ENCODE data around the gene LACTBL1.
"Not testable (repeated sequence)": the region's sequence is repeated elsewhere in the genome, so short reads cannot be mapped to it uniquely, and the experiment has no call there.

The LACTBL1 gene

GRCh38 chr1:22976461-22977243 is 4.0 kb upstream of the LACTBL1 start:
- DNase-seq (ENCODE audit: low read depth in 2 of 2, low spot score in 1 of 2) = peak in 1 of 2 donors; percentile 3

DNA sequence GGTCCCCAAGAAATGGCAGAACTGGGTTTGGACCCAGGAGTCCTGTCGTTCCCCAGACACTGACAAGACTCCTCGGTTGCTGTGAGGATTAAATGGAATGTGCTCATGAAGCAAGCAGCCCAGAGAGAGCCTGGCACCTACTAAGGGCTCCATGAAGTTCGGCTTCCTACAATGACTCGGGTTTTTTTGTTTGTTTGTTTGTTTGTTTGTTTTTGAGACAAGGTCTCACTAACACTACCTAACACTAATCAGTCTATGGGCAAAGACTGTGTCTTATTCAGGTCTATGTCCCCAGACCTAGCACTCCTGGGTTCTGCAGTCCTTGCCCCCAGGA is 3.4 kb upstream of the LACTBL1 start:
- DNase-seq (ENCODE audit: low read depth in 2 of 2, low spot score in 1 of 2) = no peak

- DNase-seq (ENCODE audit: low read depth in 2 of 2, low spot score in 1 of 2) = no peak
Measured at GRCh38 chr1:22975694-22976093, 3.0 kb upstream of the LACTBL1 start.

GRCh38 chr1:22971611-22972405 is 858 bp downstream of the LACTBL1 start:
- DNase-seq (ENCODE audit: low read depth in 2 of 2, low spot score in 1 of 2) = no peak

DNA sequence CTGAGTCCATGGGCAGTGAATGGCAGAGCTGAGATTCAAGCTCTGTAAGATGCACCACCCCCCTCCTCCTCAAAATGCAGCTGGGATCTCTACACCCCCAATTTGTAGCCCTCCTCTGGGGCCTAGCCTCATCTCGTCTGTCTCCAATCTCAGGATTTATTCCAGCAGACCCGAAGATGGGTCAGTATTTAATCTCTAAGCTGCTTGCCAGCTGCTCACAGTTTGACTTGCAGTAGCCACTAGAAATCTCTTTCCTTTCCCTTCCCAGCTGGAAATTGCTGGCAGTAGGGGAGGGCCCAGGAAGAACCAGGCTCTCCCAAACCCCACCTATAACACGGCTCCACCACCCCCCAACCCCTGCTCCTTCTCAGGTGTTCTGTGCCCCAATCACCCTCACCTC is 1.5 kb downstream of the LACTBL1 start:
- DNase-seq (ENCODE audit: low read depth in 2 of 2, low spot score in 1 of 2) = no peak

DNA sequence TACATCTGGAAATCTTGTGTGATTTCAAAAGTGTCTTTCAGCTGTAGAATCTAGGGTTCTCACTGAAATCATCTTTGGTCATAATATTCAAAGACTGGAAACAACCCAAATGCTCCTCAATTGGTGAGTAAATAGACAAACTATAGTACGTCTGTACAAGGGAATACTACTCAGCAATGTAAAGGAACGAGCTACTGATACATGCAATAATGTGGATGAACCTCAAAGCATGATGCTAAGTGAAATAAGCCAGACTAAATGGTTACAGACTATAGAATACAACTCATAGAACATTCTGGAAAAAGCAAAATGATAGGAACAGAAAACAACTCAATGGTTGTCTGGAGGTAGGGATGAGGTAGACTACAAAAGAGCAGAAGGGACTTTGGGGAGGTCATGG is 2.6 kb downstream of the LACTBL1 start:
- no peak for DNase-seq (ENCODE audit: low read depth in 2 of 2, low spot score in 1 of 2)

GRCh38 chr1:22969304-22969709 is 3.4 kb downstream of the LACTBL1 start:
- no peak for DNase-seq (ENCODE audit: low read depth in 2 of 2, low spot score in 1 of 2)

GRCh38 chr1:22967833-22968232 is 4.8 kb downstream of the LACTBL1 start:
- DNase-seq (ENCODE audit: low read depth in 2 of 2, low spot score in 1 of 2) = no peak

GRCh38 chr1:22966309-22966708 is 6.4 kb downstream of the LACTBL1 start:
- no peak for DNase-seq (ENCODE audit: low read depth in 2 of 2, low spot score in 1 of 2)

- DNase-seq (ENCODE audit: low read depth in 2 of 2, low spot score in 1 of 2) = no peak
Measured at GRCh38 chr1:22963044-22963677, 9.5 kb downstream of the LACTBL1 start.

DNA sequence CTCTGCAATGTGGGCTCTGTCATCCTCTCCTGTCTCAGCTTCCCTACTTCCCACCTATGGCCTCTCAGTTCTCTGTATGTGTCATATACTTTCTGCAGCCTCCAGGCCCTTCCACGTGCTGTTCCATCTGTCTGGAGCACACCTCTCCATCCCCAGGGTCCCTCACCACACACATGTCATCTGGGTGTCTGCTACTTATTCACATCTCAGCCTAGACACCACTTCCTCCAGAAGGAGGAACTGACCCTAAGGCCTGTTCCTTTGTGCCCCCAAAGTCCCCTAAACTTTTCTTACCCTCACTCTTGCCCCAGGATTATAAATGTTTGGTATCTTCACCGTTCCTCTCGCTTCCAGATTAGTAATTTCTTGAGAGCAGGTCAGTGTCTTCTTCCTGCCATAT is 10.1 kb downstream of the LACTBL1 start:
- no peak for DNase-seq (ENCODE audit: low read depth in 2 of 2, low spot score in 1 of 2)

DNA sequence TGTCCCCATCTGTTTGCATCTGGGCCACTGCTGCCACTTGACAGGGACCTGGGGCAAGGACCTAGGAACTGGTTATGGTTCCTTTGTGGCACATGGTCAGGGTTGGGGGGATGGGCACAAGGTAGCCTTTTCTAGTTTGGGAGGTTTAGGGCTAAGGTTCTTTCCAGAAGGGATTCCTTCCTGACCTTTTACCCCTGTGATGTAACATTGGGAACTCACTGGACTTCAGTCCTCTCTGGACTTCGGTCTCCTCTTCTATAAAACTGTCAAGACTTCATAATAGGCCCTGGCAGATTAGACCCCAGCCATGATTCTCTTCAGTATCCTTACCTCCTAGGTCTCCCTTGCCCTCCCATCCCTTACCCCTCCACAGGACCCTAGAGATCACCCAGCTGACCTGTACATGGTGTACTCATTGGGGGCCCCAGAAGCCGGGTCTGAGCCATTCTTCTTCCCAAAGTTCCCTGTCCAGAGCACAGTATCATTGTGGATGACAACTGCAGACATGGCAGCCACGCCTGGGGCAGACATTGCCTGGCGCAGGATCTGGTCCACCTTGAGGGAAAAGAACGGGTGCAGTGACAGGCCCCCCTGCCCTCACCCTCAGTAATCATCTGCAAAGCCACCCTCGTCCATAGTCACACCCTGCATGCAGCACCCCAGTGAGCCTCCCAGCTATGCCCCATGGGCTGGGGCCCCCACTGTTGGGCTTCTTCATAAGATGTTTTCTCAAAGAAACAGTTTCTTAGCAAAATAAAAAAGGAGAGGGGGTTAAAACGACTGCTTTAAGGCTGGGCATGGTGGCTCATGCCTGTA is 12.9 kb downstream of the LACTBL1 start:
- no peak for DNase-seq (ENCODE audit: low read depth in 2 of 2, low spot score in 1 of 2)

DNA sequence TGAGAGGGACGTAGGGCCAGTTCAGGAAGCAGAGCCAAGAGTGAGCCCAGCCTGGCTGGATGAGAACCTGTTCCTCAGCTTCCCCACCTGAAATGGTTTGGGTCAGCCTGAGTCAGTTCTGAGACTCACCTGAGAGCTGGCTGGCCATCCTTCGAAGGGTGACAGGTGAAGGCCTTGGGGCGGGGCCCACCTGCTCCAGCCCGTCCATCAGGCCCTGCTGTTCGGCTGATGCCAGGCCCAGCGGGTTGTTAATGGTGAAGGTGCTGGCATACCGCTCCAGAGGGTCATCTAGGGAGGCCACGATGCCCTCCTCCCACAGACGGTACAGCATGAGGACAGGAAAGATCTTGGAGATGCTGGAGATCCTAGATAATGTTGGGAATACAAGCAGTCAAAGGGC is 14.1 kb downstream of the LACTBL1 start:
- DNase-seq (ENCODE audit: low read depth in 2 of 2, low spot score in 1 of 2) = no peak

DNA sequence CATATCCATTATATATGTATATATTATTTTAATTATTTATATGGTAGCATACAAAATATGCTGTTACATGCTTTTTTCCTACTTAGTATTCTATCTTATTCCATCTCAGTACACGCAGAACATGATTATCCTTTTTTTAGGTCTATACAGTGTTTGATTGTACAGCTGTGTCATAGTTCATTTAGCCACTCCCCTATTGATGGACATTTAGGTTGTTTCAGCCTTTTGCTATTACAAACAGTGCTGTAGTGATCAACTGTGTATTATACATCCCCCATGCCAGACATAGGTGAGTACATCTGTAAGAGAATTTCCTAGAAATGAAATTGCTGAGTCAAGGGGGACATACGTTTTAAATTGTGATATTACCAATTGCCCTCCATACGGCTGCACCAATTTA is 15.6 kb downstream of the LACTBL1 start:
- no peak for DNase-seq (ENCODE audit: low read depth in 2 of 2, low spot score in 1 of 2)

DNA sequence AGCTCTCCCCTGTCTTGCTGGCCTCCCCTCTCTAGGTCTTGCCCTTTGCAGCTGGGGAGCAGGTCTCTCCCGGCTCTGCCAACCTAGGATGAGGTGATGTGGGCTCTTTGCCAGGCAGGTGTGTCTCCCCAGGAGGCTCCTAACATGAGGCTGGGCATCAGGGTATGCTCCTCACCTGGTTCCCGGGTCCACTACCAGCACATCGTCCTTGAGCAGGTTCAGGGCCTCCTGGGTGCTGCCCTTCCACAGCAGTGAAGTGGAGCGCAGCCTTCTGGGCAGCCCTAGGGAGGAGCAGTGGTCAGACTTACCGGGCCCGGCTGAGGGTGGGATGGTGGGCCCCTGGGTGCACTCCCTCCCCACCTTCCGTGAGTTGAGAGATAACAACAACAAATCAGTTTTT is 17.5 kb downstream of the LACTBL1 start:
- DNase-seq (ENCODE audit: low read depth in 2 of 2, low spot score in 1 of 2) = no peak

GRCh38 chr1:22953740-22954141 is 18.9 kb downstream of the LACTBL1 start:
- DNase-seq (ENCODE audit: low read depth in 2 of 2, low spot score in 1 of 2) = no peak

DNA sequence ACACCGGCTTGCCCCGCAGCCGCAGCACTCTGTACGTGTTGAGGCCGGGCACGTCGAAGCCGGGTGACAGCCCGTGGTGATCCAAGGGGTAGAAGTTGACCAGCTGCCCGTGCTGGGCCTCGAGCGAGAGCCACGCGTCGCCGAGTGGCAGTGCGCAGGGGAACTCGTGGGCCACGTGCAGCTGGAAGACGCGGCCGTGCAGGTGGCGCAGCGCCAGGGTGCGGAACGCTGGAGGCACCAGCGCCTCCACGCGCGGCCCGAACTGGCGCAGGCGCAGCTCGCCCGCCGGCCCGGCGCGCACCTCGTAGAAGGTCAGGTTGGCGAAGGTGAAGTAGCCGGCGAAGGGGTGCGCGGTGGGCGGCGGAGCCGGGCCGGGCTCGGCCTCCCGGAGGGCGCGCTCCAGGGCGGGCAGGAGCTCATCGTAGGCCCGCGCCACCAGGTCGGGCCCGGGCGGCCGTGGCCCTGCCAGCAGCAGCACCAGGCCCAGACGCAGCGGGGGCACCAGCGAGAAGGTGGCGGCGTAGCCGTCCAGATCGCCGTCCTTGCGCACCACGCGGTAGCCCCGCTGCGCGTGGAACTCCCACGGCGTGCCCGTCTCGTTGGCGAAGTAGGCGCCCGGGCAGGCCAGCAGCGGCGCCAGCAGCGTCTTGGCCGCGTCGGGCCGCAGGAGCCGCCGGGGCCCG is 19.5 kb downstream of the LACTBL1 start:
- no peak for DNase-seq (ENCODE audit: low read depth in 2 of 2, low spot score in 1 of 2)

GRCh38 chr1:22952694-22953056 is 20.0 kb downstream of the LACTBL1 start:
- no peak for DNase-seq (ENCODE audit: low read depth in 2 of 2, low spot score in 1 of 2)

GRCh38 chr1:22951796-22952195 is 20.9 kb downstream of the LACTBL1 start:
- no peak for DNase-seq (ENCODE audit: low read depth in 2 of 2, low spot score in 1 of 2)

DNA sequence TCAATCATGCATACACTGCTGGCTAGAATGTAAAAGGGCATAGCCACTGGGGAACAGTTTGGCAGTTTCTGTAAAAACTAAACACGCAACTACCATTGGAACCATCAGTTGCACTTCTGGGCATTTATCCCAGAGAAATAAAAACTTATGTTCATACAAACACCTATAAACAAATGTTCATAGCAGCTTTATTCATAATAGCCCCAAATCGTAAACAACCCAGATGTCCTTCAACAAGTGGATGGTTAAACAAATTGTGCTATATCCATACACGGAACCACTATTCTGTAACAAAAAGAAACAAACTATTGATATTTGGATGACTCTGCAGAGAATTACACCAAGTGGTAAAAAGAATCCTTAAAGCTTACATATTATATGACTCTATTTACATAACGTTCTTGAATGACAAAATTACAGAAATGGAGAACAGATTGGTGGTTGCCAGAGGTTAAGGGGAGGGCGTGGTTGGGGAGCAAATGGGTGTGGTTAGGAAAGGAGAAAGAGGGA is 22.8 kb downstream of the LACTBL1 start:
- no peak for DNase-seq (ENCODE audit: low read depth in 2 of 2, low spot score in 1 of 2)

DNA sequence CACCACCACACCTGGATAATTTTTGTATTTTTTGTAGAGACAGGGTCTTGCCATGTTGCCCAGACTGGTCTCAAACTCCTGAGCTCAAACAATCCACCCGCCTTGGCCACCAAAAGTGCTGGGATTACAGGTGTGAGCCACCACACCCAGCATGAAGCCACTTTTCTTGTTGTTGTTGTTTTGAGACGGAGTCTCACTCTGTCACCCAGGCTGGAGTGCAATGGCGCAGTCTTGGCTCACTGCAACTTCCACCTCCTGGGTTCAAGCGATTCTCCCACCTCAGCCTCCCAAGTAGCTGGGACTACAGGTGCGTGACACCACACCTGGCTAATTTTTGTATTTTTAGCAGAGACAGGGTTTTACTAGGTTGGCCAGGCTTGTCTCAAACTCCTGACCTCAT is 27.5 kb downstream of the LACTBL1 start:
- not testable (repeated sequence) for DNase-seq (ENCODE audit: low read depth in 2 of 2, low spot score in 1 of 2)
